ENCODE results near the gene MTARC2. TPM values are rescaled to one million over a fixed set of nuclear protein-coding genes. Genes with fewer than 3 reads are reported as not detected.
"Not testable (repeated sequence)": the region's sequence is repeated elsewhere in the genome, so short reads cannot be mapped to it uniquely, and the experiment has no call there.

Gene MTARC2
- total RNA-seq, 1 donor from 2014 or later, result 24.9 TPM

- intact Hi-C loops (cut with micrococcal nuclease), result no loop called here
- DNase-seq (no peak), ATAC-seq (no peak)
These were observed 20.6 kb upstream of the MTARC2 start for GRCh38 chr1:220727519-220727918.

DNA sequence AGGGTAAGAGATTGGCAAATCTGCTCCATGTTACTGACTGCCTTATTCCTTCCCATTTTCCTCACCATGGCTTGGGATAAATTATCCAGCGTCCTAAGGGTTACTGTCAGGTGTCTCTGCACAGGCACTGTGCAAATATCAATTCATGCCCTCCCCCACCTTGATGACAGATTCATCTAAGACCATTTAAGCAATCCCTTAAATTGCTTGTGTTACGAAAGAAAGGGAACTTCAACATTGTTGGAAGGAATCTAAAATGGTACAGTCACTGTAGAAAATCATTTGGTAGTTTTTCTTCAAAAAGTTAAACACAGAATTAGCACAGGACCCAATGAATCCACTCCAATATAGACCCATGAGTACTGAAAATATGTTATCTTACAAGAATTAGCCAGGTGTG lies 17.6 kb upstream of the MTARC2 start:
- ATAC-seq, result no peak
- intact Hi-C loops (cut with micrococcal nuclease), result loop anchor here (5.0 kb wide), 1 partner anchor 38 kb away; the partner anchor contains the start of gene C1orf115
- no peak for DNase-seq

GRCh38 chr1:220732137-220732536 lies 16.0 kb upstream of the MTARC2 start:
- peak; percentile 14 for ATAC-seq
- no peak for DNase-seq
- intact Hi-C loops (cut with micrococcal nuclease), result loop anchor here (5.0 kb wide), 1 partner anchor 40 kb away; the partner anchor contains the start of gene C1orf115

GRCh38 chr1:220732621-220733020 lies 15.5 kb upstream of the MTARC2 start:
- peak; percentile 87 for ATAC-seq
- intact Hi-C loops (cut with micrococcal nuclease), result loop anchor here (5.0 kb wide), 1 partner anchor 40 kb away; the partner anchor contains the start of gene C1orf115
- peak; percentile 42 for DNase-seq

DNA sequence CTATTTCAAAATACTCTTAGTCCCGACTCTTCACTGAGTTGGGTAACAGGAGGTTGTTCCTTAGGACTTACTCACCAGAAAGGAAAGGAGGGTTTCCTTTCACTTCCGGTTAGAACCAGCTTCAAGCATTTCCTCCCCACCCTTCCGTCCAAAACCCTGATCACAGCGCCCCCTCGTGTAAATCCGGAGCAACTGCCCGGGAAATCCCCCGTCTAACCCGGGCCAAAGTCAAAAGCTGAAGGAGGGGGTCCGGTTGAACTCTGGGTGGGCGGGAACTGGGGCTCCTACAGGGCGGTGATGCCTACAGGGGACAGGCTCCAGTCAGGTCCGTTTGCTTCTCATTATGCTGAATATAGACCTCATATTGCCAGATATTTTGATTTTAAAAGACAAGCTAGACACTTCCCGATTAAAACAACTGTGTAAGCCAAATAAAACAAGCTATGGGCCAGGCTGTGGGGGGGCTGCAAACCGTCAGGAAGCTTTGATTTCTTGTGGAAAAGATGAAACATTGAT lies 15.0 kb upstream of the MTARC2 start:
- DNase-seq (peak; percentile 72), ATAC-seq (peak; percentile 94)
- intact Hi-C loops (cut with micrococcal nuclease), result loop anchor here (5.0 kb wide), 1 partner anchor 41 kb away; the partner anchor contains the start of gene C1orf115

DNA sequence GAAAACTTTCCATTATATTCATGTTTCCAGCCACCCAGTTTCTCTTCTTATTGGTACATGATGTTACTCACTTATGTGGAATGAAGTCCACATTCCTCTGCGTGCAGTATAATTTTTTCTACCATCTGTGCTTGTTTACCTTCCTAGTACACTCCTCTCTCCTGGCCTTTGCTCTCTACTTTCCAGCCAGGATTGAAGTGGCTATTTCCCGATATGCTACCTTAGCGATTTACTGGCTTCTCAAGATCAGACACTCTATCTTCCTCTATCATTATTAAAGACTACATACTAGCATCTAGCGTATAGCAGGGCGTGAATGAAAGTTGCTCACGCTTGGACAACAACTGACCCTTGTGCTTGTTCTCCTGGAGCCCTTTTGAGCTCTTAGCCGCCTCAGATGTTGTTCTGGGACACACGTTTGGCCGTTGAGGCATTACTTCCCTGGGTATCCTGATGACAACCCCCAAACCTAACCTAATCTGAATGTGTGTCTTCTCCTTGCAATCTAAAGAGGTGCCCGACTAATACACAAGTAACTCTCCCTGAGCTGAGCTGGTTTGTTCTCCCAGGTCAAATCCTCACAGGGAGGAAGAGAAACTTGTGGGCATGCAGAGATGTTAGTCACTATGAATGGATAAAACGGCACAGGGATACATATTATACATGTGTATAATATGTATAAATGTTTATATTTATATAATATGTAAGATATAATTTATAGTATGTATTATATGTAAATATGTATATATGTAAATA lies 13.4 kb upstream of the MTARC2 start:
- intact Hi-C loops (cut with micrococcal nuclease), result loop anchor here (5.0 kb wide), 1 partner anchor 42 kb away; the partner anchor contains the start of gene C1orf115
- ATAC-seq, result no peak

GRCh38 chr1:220736283-220736682 lies 11.8 kb upstream of the MTARC2 start:
- intact Hi-C loops (cut with micrococcal nuclease); DNase-seq; ATAC-seq: not testable (repeated sequence)

More for the DNA sequence above, 13.4 kb upstream of the MTARC2 start:
- DNase-seq, result no peak

DNA sequence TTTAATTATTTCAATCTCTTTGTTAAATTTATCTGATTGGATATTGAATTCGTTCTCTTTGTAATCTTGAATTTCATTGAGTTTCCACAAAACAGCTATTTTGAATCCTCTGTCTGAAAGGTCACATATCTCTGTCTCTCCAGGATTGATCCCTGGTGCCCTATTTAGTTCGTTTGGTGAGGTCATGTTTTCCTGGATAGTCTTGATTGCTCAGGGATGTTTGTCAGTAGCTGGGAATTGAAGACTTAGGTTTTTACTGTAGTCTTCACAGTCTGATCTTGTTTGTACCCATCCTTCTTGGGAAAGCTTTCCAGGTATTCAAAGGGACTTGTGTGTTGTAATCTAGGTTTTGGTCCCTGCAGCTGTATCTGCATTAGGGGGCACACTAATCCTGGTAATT lies 6.8 kb upstream of the MTARC2 start:
- intact Hi-C loops (cut with micrococcal nuclease), result no loop called here
- DNase-seq (no peak), ATAC-seq (no peak)

DNA sequence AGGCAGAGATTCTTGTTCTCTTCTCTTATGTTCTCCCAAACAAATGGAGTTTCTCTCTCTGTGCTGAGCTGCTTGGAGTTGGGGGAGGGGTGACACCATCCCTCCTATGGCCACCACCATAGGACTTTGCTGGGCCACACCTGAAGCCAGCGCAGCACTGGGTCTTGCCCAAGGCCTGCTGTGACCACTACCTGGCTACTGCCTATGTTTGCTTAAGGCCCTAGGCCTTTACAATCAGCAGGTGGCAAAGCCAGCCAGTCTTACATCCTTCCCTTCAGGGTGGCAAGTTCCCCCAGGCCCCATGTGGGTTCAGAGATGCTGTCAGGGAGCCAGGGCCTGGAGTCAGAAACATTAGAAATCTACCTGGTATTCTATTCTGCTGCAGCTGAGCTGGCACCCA lies 6.3 kb upstream of the MTARC2 start:
- intact Hi-C loops (cut with micrococcal nuclease), result no loop called here
- DNase-seq (no peak), ATAC-seq (no peak)

DNA sequence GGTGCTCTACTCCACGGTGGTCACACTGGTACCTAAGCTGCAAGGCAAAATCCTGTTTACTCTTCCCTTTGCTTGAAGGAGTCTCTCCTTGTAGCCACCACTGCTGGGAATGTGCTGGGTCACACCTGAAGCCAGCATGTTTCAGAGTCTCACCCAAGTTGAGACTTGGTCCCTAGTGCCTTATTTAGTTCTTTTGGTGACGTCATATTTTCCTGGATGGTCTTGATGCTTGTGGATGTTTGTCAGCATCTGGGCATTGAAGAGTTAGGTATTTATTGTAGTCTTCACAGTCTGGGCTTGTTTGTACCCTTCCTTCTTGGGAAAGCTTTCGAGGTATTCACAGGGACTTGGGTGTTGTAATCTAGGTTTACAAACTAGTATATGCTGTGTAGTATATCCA lies 5.6 kb upstream of the MTARC2 start:
- ATAC-seq, result no peak
- DNase-seq, result no peak
- intact Hi-C loops (cut with micrococcal nuclease), result no loop called here

- intact Hi-C loops (cut with micrococcal nuclease), result no loop called here
- ATAC-seq (no peak), DNase-seq (no peak)
These were observed 1.3 kb upstream of the MTARC2 start for GRCh38 chr1:220746851-220747250.

GRCh38 chr1:220747437-220748088 lies 559 bp upstream of the MTARC2 start:
- DNase-seq (no peak), ATAC-seq (peak; percentile 25)
- intact Hi-C loops (cut with micrococcal nuclease), result no loop called here

DNA sequence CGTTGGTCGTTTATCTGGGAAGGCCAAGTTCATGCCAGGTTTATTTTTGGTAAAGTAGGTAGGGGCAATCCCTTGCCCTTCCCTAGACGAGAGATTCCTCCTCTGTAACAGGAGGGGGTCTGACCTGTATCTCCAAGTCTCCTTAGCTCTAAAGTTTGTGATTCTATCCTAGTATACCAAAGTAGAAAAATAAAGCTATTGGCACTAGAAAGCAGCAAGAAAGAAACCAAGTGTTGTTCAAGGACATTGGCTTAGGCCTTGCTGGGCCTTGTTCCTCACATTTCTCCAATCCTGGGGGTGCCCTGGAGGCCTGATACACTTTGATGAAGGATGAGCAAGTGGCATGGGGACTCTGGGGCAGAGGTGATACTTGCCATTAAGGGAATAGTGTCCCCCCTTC lies 814 bp downstream of the MTARC2 start:
- ATAC-seq, result no peak
- intact Hi-C loops (cut with micrococcal nuclease), result no loop called here
- DNase-seq, result no peak

GRCh38 chr1:220750131-220750515 lies 2.0 kb downstream of the MTARC2 start:
- no peak for DNase-seq
- intact Hi-C loops (cut with micrococcal nuclease), result no loop called here
- ATAC-seq, result no peak

DNA sequence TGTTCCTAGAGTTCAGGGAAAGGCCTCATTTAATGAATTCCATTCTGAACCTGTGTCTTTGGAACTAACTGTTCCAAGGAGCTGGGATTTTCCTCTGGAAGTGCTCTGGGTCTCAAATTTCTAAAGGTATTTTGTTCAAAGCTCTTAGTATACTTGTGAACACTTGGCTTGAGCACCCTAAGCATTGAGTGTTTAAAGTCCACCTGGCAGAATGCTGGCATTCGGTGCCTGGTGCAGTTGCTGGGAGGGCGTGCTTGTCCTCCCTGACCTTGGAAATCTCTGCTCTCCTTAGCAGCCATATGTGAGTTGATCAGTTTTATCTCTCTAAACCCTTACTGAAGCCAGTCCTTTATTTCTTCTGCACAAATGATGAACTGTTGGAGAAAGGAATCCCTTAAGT lies 3.0 kb downstream of the MTARC2 start:
- intact Hi-C loops (cut with micrococcal nuclease), result no loop called here
- no peak for DNase-seq
- no peak for ATAC-seq

GRCh38 chr1:220754212-220754917 lies 6.2 kb downstream of the MTARC2 start:
- DNase-seq (no peak), ATAC-seq (no peak)
- intact Hi-C loops (cut with micrococcal nuclease), result no loop called here

- DNase-seq, result no peak
- ATAC-seq, result no peak
- intact Hi-C loops (cut with micrococcal nuclease), result no loop called here
These were observed 6.8 kb downstream of the MTARC2 start for GRCh38 chr1:220754918-220755295.

DNA sequence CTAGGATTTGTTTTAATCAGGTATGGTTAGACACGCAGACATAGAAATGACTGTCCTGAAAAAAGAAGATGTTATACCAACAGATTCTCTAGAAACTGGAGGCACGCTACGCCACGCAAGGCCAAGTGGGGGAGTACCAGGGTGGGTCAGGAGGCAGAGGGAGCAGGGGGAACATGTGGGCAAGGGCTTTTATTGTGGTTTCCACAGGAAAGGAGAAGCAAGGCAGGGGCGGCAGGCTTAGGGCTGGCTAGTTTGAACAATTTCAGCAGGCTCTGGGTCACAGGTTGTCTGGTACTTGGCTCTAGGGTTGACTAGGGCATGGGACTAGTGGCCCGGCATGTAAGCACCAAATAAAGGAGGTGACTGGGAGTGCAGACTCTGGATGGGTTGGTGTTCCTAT lies 7.2 kb downstream of the MTARC2 start:
- intact Hi-C loops (cut with micrococcal nuclease), result no loop called here
- DNase-seq (no peak), ATAC-seq (no peak)

DNA sequence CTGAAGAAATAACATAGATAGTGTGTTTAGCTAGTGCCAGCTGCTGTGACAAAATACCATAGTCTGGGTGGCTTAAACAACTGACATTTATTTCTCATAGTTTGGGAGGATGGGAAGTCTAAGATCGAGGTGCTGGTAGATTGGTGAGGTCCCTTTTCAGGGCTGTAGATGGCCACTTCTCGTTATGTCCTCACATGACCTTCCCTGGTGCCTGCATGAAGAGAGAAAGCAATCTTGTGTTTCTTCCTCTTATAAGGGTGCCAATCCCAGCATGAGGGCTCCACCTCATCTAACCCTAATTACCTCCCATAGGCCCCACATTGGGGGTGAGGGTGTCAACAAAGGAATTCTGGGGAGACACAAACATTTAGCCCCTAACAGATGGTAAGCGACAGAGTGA lies 9.3 kb downstream of the MTARC2 start:
- intact Hi-C loops (cut with micrococcal nuclease), result no loop called here
- no peak for ATAC-seq

DNA sequence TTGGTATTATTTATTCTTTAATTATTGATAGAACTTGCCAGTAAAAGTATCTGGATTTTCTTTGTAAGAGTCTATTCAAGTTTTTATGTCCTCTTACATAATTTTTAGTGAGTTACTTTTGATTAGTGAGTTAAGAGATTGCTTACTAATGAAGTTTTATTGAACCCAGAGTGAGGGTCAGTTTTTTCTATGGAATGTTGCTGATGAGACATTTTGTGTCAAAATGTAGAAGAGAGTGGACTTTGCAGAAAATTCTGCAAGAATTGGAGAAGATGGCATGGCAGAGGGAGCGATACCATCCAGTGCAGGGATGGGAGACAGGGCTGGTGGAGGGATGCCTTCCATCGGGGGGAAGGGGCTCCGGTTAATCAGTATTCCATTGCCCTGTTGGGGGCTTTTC lies 11.0 kb downstream of the MTARC2 start:
- intact Hi-C loops (cut with micrococcal nuclease), result no loop called here
- DNase-seq (no peak), ATAC-seq (no peak)

More for the DNA sequence above, 9.3 kb downstream of the MTARC2 start:
- DNase-seq, result no peak
